Ishikawa (cell line): ENCODE measurements around the gene NXPE3.

Source experiments
- CEBPB ChIP-seq: IDR thresholded peaks from 2 replicates; pipeline ENCODE4 v1.6.1; 2012
- EP300 ChIP-seq: IDR thresholded peaks from 2 replicates; pipeline ENCODE4 v1.6.1; 2012; ENCODE audit warnings: borderline replicate concordance
- FOXM1 ChIP-seq: IDR thresholded peaks from 2 replicates; pipeline ENCODE4 v1.6.1; 2012; ENCODE audit warnings: low read depth, borderline replicate concordance
- TAF1 ChIP-seq: IDR thresholded peaks from 2 replicates; pipeline ENCODE4 v1.6.1; 2012; ENCODE audit warnings: low read depth, mild to moderate bottlenecking
- TEAD4 ChIP-seq: IDR thresholded peaks from 2 replicates; pipeline ENCODE4 v1.6.1; 2012
- TF ChIP-seq, protein P1 (sequence below): IDR thresholded peaks from 2 replicates; pipeline ENCODE4 v1.6.1; 2012; ENCODE audit warnings: low read depth, mild to moderate bottlenecking

DNA sequence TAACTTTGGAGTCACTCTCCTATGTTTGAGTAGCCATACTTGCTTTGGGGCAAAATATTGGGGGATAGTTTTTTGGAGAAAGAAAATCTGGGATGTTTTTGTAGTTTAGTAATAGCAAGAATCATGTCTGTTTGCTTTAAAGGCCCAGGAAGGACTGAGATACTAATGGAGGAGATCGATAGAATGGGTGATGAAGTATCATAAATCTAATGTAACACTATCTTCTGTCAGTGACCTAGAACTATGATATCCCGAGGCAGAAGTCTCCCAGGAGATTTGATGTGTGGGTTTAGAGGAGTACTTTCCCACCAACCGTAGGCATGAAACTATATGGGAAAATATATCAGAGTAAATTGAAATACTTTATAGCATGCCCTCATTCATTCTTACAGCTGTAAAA lies 49.3 kb downstream of the NXPE3 start:
- no peak for TF ChIP-seq FOXM1
- TF ChIP-seq EP300: no peak
- TF ChIP-seq TEAD4: no peak
- TF ChIP-seq, protein P1, sequence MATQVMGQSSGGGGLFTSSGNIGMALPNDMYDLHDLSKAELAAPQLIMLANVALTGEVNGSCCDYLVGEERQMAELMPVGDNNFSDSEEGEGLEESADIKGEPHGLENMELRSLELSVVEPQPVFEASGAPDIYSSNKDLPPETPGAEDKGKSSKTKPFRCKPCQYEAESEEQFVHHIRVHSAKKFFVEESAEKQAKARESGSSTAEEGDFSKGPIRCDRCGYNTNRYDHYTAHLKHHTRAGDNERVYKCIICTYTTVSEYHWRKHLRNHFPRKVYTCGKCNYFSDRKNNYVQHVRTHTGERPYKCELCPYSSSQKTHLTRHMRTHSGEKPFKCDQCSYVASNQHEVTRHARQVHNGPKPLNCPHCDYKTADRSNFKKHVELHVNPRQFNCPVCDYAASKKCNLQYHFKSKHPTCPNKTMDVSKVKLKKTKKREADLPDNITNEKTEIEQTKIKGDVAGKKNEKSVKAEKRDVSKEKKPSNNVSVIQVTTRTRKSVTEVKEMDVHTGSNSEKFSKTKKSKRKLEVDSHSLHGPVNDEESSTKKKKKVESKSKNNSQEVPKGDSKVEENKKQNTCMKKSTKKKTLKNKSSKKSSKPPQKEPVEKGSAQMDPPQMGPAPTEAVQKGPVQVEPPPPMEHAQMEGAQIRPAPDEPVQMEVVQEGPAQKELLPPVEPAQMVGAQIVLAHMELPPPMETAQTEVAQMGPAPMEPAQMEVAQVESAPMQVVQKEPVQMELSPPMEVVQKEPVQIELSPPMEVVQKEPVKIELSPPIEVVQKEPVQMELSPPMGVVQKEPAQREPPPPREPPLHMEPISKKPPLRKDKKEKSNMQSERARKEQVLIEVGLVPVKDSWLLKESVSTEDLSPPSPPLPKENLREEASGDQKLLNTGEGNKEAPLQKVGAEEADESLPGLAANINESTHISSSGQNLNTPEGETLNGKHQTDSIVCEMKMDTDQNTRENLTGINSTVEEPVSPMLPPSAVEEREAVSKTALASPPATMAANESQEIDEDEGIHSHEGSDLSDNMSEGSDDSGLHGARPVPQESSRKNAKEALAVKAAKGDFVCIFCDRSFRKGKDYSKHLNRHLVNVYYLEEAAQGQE: no peak
- TF ChIP-seq CEBPB: no peak
- TF ChIP-seq TAF1: no peak
